Activated gamma-delta T cell treated with Interleukin-2 at 50 U/mL for 16 hours (primary cell): ENCODE results near the gene ZNF276.
A peak's percentile ranks its signal among the peaks of the same experiment; 100 is the strongest.
"Not testable (repeated sequence)": the region's sequence is repeated elsewhere in the genome, so short reads cannot be mapped to it uniquely, and the experiment has no call there.

Experiments
- DNase-seq: peaks from one replicate; pipeline ENCODE4 v3.0.0-alpha.2; 2020

The ZNF276 gene

GRCh38 chr16:89720813-89721545 lies at the start of gene ZNF276, which contains the start of gene VPS9D1:
TSS of gene ZNF276 (plus strand) at chr16:89721537. CDS start at chr16:89721641, 104 bp downstream.
TSS of gene VPS9D1 (minus strand) at chr16:89720898. CDS start at chr16:89720861, 37 bp downstream.
- peak; percentile 85 for DNase-seq

- DNase-seq, result not testable (repeated sequence)
Observed at GRCh38 chr16:89671565-89671964, 49.8 kb upstream of the ZNF276 start.

- DNase-seq, result no peak
Observed at GRCh38 chr16:89672177-89672941, 49.0 kb upstream of the ZNF276 start.

- no peak for DNase-seq
Observed at GRCh38 chr16:89678258-89678657, 43.1 kb upstream of the ZNF276 start.

- DNase-seq, result no peak
Observed at GRCh38 chr16:89685916-89686315, 35.4 kb upstream of the ZNF276 start.

- peak; percentile 83 for DNase-seq
Observed at GRCh38 chr16:89686520-89687091, 34.7 kb upstream of the ZNF276 start, which contains the start of gene CDK10. TSS of gene CDK10 (plus strand) at chr16:89686689. CDS start at chr16:89686711, 22 bp downstream.

DNA sequence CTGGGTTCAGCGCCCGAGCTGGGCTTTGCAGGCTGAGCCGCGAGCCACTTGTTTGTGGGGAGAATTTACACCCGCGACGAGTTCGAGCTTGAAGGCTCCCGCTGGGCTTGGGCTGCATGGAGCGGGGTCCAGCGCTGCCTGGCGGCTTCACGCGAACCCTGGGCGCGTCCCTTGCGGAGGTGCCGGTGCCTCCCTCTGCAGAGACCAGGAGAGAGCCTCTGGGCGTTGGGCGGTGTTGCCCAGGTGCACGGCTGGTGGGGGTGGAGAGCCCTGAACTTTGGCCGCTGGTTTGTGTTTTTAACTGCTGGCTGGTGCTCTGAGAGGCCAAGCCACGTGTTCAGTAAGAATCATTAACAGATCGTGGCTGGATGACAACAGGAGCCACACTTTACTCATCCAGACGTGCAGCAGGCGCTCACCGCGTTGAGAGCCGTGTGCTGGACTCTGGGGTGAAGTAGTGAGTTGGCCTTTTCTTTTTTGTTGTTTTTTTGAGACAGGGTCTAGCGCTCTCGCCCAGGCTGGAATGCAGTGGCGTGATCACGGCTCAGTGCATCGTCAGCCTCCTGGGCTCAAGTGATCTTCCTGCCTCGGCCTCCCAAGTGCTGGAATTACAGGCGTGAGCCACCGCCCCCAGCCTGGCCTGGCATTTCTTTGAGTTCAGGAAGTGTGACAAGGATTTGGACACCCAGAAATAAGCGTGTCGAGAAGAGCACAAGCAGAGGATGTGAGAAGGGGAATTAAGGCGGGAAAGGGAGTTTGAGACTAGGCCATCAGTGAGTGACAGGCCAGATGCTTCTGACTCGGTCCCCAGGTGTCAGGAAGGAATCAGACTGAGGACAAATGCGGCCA lies 34.0 kb upstream of the ZNF276 start:
- no peak for DNase-seq

- DNase-seq, result no peak
Observed at GRCh38 chr16:89688395-89688794, 32.9 kb upstream of the ZNF276 start.

DNA sequence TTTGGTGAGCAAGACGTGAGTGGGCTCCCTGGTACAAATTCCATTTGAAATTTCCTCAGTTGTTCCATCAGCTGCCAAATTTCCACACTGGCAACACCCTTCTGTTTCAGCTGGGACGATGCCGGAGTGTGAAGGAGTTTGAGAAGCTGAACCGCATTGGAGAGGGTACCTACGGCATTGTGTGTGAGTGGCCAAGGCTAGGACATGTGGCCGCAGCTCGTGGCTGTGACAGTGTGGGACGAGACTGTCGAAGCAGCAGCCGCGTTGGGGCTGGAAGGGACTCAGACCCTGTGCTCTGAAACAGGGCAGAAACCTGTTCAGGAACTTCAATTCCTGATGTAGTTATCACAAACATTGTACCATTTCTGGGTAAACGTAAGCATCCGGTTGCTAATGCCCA lies 32.2 kb upstream of the ZNF276 start:
- no peak for DNase-seq

DNA sequence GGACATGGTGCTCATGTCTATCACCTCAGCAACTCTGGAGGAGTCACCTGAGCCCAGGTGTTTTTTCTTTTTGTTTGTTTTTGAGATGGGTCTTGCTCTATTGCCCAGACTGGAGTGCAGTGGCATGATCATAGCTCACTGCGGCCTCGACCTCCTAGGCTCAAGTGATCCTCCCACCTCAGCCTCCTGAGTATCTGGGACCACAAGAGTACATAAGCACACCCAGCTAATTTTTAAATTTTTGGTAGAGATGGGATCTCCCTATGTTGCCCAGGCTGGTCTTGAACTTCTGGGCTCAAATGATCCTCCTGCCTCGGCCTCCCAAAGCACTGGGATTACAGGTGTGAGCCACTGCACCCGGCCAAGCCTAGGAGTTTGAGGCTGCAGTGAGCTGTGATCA lies 31.7 kb upstream of the ZNF276 start:
- DNase-seq, result not testable (repeated sequence)

DNA sequence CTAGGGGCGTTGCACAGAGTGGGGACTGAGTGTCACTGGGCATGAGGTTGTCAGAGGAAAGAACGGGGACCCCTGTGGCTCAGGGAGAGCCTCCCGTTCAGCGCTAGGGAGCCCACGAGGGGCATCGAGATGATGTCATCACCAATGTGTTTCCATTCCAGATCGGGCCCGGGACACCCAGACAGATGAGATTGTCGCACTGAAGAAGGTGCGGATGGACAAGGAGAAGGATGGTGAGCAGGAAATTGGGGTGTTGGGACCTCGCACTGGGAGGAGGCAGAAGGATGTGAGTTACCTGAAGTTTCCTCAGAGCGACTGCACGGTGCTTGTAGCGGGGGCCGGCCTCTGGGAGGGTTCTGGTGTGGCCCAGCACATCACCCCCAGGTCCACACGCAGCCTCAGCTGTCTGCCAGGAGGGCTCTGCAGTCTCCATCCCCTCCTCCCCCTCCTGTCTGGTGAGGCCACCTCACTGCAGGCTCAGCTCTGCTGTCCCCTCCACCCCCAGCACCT lies 30.9 kb upstream of the ZNF276 start:
- no peak for DNase-seq

- DNase-seq, result no peak
Observed at GRCh38 chr16:89691231-89691985, 29.9 kb upstream of the ZNF276 start.

DNA sequence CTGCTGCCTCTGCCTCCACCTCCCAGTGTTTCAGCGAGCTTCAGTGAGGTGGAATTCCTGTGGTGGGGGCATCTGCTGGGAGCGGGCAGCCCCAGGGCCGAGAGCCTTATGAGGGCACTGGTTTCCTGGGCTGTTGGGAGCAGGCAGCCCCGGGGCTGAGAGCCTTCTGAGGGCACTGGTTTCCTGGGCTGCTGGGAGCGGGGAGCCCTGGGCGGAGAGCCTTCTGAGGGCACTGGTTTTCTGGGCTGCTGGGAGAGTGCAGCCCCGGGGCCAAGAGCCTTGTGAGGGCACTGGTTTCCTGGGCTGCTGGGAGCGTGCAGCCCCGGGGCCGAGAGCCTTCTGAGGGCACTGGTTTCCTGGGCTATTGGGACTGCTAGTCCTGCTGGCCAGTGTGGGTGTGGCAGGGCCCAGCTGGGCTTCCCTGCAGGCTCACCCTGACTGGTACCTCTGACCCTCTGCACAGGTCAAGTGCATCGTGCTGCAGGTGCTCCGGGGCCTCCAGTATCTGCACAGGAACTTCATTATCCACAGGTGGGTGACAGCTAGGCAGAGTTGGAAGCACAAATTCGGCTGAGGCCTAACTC lies 29.3 kb upstream of the ZNF276 start:
- no peak for DNase-seq

DNA sequence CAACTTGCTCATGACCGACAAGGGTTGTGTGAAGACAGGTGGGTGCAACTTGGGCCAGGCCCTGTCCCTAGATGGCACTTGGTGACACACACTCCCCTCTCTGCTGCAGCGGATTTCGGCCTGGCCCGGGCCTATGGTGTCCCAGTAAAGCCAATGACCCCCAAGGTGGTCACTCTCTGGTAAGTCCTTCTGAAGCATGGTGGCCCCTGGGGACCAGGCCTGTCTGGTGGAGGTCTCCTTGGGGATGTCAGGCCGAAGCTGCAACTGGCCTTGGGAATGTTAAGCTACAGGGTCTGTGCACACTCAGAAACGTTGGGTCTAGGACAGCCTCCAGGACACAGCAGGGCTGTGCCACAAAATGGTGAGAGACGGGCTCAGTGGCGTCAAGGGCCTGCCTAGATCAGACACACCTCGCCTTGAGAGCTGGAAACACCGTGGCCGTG lies 28.0 kb upstream of the ZNF276 start:
- no peak for DNase-seq

DNA sequence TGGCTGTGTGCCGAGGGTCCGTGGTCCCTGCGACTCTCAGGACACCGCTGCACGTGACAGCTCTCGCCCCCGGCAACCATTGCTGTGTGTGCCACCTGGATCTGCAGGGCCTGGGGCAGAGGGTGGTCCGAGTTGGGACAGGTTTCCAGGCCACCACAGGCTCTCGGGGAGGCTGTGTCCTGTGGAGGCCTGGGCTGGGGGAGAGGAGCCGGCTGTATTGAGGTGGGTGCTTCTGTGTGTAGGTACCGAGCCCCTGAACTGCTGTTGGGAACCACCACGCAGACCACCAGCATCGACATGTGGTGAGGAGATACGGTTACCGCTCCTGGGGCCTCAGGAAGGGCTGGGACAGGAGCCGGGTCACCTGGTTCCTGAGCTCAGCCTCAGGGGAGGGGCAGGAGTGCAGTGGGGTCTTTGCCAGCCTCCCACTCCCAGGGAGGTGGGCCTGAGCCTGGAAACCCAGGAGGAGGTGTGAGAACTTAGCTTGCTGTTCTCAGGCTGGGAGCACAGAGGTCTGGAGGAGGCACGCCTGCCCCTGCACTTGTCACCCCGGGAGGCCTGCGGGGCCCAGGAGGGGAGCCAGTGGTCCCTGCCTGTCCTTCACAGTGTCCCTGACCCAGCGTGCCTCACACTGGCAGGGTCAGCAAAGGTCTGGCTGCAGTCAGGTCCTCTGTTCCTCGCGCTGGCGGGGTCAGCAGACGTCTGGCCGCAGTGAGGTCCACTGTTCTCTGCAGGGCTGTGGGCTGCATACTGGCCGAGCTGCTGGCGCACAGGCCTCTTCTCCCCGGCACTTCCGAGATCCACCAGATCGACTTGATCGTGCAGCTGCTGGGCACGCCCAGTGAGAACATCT lies 27.2 kb upstream of the ZNF276 start:
- DNase-seq, result no peak

DNA sequence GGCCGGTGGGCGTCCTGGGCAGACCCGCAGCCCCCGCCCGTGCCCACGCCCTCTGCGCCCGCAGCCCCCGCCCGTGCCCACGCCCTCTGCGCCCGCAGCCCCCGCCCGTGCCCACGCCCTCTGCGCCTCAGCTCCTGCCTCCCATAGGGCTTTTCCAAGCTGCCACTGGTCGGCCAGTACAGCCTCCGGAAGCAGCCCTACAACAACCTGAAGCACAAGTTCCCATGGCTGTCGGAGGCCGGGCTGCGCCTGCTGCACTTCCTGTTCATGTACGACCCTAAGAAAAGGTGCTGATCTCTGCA lies 26.6 kb upstream of the ZNF276 start:
- not testable (repeated sequence) for DNase-seq

- no peak for DNase-seq
Observed at GRCh38 chr16:89695086-89695874, 26.1 kb upstream of the ZNF276 start.

GRCh38 chr16:89695875-89696669 lies 25.3 kb upstream of the ZNF276 start:
- no peak for DNase-seq

DNA sequence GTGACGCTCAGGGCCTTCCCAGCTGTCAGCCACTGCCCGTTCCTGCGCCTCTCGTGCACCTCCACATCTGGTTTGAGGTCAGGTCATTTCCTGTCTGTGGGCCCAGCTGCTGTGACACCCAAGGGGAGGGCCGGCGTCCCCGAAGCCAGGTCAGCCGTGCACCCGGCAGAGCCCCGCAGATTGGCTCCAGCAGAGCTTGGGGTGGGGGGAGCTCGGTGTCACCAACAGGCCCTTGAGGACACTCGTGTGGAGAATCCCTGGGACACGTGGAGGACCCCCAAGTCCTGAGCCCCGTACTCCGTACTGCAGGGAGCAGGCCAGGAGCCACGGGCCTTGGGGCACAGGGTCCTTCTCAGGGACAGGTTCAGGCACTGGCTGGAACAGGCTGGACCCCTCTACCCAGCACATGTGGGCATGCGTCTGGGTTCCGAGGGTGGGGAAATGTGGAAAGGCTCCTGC lies 24.6 kb upstream of the ZNF276 start:
- peak; percentile 46 for DNase-seq
